ENCODE measurements around the gene HAUS5. TPM values are rescaled to one million over a fixed set of nuclear protein-coding genes. Genes with fewer than 3 reads are reported as not detected.

Gene HAUS5
- total RNA-seq, 1 experiment from 2014 or later, result 35.3 TPM

DNA sequence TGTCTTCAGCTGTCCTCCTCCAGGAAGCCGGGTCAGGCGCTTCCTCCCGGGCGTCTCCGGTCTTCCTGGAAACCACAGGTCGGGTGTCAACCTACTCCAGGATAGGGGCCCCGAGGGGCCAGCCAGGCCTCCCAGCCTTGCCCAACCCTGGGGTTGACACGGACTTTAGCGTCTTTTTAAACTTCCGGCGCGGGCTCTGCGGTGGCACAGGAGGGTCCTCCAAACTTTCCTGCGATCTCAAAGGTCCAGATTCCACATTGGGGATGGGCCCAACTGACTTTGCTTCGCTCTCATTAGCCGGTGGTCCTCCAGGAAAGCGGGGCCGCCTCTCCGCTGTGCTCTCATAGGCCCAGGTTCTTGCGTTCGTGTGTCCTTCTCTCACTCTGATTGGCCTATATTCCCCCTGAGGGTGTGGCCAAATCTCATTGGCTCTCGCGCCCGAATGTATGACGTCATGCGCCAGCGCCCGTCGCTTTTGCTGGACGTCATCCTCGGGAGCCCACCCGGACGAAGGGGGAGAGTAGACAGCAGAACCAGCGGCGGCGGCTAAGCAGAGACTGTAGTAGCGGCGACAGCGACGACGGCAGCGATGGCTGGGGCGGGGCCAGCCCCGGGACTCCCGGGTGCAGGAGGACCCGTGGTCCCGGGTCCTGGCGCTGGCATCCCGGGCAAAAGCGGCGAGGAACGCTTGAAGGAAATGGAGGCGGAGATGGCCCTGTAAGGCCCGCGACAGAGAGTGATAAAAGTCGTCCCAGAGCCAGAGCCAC, 16.2 kb downstream of the HAUS5 start, which contains the start of gene RBM42:
RBM42 (plus strand) TSS at position 472 of the 767 bp plus-strand sequence; CDS start at position 590, 118 bp downstream.
- Mint-ChIP-seq H3K36me3 (ENCODE audit: insufficient read depth, unreplicated experiment) (peaks cover 53% of the 10 kb centered on the region), H3K4me1 (ENCODE audit: low read depth, unreplicated experiment) (peaks cover 27% of the 10 kb centered on the region), H3K4me3 (ENCODE audit: low read depth, unreplicated experiment) (peak within 1 kb of the TSS; percentile 99), H3K27me3 (ENCODE audit: unreplicated experiment) (no peaks in the 10 kb centered on the region), H3K9me3 (ENCODE audit: low read depth, unreplicated experiment) (no peaks in the 10 kb centered on the region), H3K27ac (ENCODE audit: unreplicated experiment) (peak within 1 kb of the TSS; percentile 100)
- TF ChIP-seq, protein P1, sequence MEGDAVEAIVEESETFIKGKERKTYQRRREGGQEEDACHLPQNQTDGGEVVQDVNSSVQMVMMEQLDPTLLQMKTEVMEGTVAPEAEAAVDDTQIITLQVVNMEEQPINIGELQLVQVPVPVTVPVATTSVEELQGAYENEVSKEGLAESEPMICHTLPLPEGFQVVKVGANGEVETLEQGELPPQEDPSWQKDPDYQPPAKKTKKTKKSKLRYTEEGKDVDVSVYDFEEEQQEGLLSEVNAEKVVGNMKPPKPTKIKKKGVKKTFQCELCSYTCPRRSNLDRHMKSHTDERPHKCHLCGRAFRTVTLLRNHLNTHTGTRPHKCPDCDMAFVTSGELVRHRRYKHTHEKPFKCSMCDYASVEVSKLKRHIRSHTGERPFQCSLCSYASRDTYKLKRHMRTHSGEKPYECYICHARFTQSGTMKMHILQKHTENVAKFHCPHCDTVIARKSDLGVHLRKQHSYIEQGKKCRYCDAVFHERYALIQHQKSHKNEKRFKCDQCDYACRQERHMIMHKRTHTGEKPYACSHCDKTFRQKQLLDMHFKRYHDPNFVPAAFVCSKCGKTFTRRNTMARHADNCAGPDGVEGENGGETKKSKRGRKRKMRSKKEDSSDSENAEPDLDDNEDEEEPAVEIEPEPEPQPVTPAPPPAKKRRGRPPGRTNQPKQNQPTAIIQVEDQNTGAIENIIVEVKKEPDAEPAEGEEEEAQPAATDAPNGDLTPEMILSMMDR (IDR thresholded peaks at IDR 0.05; ENCODE audit: unreplicated experiment), result no peak
- peak; percentile 98 for DNase-seq
- CTCF ChIA-PET, result interaction anchor here (0.6 kb wide), 1 partner anchor 63 kb away, joined by 4 read pairs; no protein-coding TSS in a partner anchor
- intact Hi-C loops (cut with micrococcal nuclease; ENCODE audit: unreplicated experiment), result no loop called here
- no TSS peak for BruUV-seq (replicated peaks)

DNA sequence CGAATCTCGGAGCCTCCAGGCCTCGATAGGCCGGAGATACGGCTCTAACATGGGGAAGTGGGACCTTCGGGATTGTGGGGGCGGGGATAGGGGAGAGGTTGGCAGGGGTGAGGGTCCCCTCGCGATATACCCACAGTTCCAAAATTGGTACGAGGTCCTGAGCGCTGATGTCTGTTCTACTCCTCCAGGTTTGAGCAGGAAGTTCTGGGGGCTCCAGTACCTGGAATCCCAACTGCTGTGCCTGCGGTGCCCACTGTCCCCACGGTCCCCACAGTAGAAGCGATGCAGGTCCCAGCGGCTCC, 16.7 kb downstream of the HAUS5 start:
- CTCF ChIA-PET, result no interaction called here
- TF ChIP-seq, protein P1 (IDR thresholded peaks at IDR 0.05; ENCODE audit: unreplicated experiment), result no peak
- H3K4me1 Mint-ChIP-seq (ENCODE audit: low read depth, unreplicated experiment), result peaks cover 27% of the 10 kb centered on the region
- intact Hi-C loops (cut with micrococcal nuclease; ENCODE audit: unreplicated experiment), result no loop called here
- no peaks in the 10 kb centered on the region for H3K9me3 Mint-ChIP-seq (ENCODE audit: low read depth, unreplicated experiment)
- H3K27ac Mint-ChIP-seq (ENCODE audit: unreplicated experiment), result peak overlapping the region; percentile 100
- H3K4me3 Mint-ChIP-seq (ENCODE audit: low read depth, unreplicated experiment), result peak overlapping the region; percentile 99
- peaks cover 57% of the 10 kb centered on the region for H3K36me3 Mint-ChIP-seq (ENCODE audit: insufficient read depth, unreplicated experiment)
- H3K27me3 Mint-ChIP-seq (ENCODE audit: unreplicated experiment), result no peaks in the 10 kb centered on the region
- DNase-seq, result no peak
- BruUV-seq (replicated peaks), result TSS peak; percentile 51

DNA sequence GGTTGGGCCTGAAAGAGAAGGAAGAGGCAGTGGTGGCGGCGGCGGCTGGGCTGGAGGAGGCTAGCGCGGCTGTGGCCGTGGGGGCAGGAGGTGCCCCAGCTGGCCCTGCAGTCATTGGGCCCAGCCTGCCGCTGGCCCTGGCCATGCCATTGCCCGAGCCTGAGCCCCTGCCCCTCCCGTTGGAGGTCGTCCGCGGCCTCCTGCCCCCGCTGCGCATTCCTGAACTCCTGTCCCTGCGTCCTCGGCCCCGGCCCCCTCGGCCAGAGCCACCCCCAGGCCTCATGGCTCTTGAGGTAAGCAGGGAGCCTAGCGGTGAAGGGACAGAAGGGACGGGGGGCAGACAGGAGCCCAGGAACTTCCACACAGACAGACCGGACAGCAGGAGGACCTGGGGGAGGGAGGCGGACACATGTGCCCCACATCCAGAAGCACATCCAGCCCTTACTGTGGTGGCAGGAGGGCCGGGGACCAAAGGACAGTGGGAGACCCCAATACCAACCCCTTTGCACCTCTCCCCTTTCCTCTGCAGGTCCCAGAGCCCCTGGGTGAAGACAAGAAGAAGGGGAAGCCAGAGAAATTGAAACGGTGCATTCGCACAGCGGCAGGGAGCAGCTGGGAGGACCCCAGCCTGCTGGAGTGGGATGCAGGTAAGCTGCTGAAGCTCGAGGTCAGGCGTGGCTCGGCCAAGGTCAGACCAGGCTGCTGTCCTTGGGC, 21.3 kb downstream of the HAUS5 start:
- peaks cover 18% of the 10 kb centered on the region for H3K4me1 Mint-ChIP-seq (ENCODE audit: low read depth, unreplicated experiment)
- intact Hi-C loops (cut with micrococcal nuclease; ENCODE audit: unreplicated experiment), result no loop called here
- no peaks in the 10 kb centered on the region for H3K27me3 Mint-ChIP-seq (ENCODE audit: unreplicated experiment)
- H3K27ac Mint-ChIP-seq (ENCODE audit: unreplicated experiment), result no peak overlapping the region
- TF ChIP-seq, protein P1 (IDR thresholded peaks at IDR 0.05; ENCODE audit: unreplicated experiment), result no peak
- DNase-seq, result no peak
- H3K36me3 Mint-ChIP-seq (ENCODE audit: insufficient read depth, unreplicated experiment), result peaks cover 82% of the 10 kb centered on the region
- H3K9me3 Mint-ChIP-seq (ENCODE audit: low read depth, unreplicated experiment), result no peaks in the 10 kb centered on the region
- BruUV-seq (replicated peaks), result no TSS peak
- no peak overlapping the region for H3K4me3 Mint-ChIP-seq (ENCODE audit: low read depth, unreplicated experiment)
- CTCF ChIA-PET, result no interaction called here

DNA sequence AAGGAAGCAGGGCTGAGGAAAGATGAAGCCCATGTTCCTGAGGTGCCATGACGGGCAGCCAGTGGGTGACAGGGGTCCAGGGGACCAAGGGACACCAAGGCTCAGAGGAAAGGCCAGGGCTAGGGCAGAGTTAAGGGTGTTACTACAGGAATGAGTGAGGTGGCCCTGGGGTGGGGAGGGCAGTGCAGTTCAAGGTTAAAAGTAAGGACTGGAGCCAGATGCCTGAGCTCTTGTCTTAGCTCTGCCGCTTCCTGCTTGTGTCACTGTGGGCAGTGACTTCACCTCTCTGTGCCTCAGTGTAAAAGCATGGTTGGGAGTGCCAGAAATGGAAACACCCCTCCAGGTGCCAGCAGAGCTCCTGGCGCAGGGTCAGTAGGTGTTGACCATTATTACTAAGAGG, 24.1 kb downstream of the HAUS5 start:
- BruUV-seq (replicated peaks), result no TSS peak
- Mint-ChIP-seq H3K4me1 (ENCODE audit: low read depth, unreplicated experiment) (no peaks in the 10 kb centered on the region), H3K27me3 (ENCODE audit: unreplicated experiment) (peaks cover 13% of the 10 kb centered on the region), H3K36me3 (ENCODE audit: insufficient read depth, unreplicated experiment) (peaks cover 57% of the 10 kb centered on the region), H3K27ac (ENCODE audit: unreplicated experiment) (no peak overlapping the region), H3K4me3 (ENCODE audit: low read depth, unreplicated experiment) (no peak overlapping the region), H3K9me3 (ENCODE audit: low read depth, unreplicated experiment) (no peaks in the 10 kb centered on the region)
- DNase-seq, result no peak
- CTCF ChIA-PET, result no interaction called here
- intact Hi-C loops (cut with micrococcal nuclease; ENCODE audit: unreplicated experiment), result no loop called here
- TF ChIP-seq, protein P1 (IDR thresholded peaks at IDR 0.05; ENCODE audit: unreplicated experiment), result no peak

Data from Calu3 (cell line).